Measurements from ENCODE around the gene MAP3K7CL. TPM values are rescaled to one million over a fixed set of nuclear protein-coding genes. Genes with fewer than 3 reads are reported as not detected.

Gene MAP3K7CL
- total RNA-seq, 1 donor from 2014 or later: not detected

DNA sequence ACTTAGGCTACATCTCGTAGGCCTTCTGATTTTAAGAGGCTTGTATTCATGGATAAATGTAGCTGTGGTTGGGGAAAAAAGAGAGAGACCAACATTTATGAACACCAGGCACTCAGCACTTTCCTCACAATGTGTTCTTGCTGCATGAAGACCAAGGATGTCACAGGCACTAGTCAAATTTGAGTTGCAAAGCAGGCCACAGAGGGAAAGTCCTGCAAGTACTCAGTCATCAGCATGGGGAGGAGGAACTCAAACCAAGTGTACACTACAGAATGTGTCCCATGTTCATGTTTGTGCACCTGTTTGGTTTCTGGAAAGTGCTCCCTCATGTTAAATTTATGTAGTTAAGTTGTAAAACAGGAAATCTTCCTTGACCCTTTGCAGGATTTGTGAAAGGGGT, 8.7 kb upstream of the MAP3K7CL start:
- peaks cover 4% of the 10 kb centered on the region for H3K4me1 Mint-ChIP-seq (ENCODE audit: unreplicated experiment)

DNA sequence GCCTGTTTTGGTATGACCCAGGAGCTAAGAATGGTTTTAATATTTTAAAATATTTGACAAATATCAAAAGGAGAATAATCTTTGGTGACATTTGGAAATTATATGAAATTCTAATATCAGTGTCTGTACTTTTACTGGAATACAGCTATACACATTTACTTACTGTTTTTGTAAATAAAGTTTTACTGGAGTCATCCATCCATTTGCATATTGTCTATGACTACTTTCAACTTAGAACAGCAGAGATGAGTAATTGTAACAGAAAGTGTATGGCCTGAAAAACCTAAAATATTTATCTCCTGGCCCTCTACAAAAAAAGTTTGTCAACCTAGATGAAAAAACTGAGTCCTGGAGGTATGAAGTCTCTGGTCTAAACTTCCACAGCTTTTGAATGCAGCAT, 5.8 kb upstream of the MAP3K7CL start:
- Mint-ChIP-seq H3K9me3 (peaks cover 5% of the 10 kb centered on the region), H3K27me3 (no peaks in the 10 kb centered on the region), H3K4me3 (no peak overlapping the region), H3K4me1 (ENCODE audit: unreplicated experiment) (no peaks in the 10 kb centered on the region), H3K27ac (no peak overlapping the region), H3K36me3 (no peaks in the 10 kb centered on the region)
- TF ChIP-seq, protein P1, sequence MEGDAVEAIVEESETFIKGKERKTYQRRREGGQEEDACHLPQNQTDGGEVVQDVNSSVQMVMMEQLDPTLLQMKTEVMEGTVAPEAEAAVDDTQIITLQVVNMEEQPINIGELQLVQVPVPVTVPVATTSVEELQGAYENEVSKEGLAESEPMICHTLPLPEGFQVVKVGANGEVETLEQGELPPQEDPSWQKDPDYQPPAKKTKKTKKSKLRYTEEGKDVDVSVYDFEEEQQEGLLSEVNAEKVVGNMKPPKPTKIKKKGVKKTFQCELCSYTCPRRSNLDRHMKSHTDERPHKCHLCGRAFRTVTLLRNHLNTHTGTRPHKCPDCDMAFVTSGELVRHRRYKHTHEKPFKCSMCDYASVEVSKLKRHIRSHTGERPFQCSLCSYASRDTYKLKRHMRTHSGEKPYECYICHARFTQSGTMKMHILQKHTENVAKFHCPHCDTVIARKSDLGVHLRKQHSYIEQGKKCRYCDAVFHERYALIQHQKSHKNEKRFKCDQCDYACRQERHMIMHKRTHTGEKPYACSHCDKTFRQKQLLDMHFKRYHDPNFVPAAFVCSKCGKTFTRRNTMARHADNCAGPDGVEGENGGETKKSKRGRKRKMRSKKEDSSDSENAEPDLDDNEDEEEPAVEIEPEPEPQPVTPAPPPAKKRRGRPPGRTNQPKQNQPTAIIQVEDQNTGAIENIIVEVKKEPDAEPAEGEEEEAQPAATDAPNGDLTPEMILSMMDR (conservative IDR thresholded peaks at IDR 0.05): no peak
- DNase-seq (ENCODE audit: extremely low spot score, unreplicated experiment): no peak

More for the DNA sequence above, 8.7 kb upstream of the MAP3K7CL start:
- Mint-ChIP-seq H3K36me3 (no peaks in the 10 kb centered on the region), H3K27me3 (no peaks in the 10 kb centered on the region), H3K4me3 (no peak overlapping the region), H3K9me3 (no peaks in the 10 kb centered on the region), H3K27ac (no peak overlapping the region)
- DNase-seq (ENCODE audit: extremely low spot score, unreplicated experiment): no peak
- TF ChIP-seq, protein P1 (conservative IDR thresholded peaks at IDR 0.05): no peak

DNA sequence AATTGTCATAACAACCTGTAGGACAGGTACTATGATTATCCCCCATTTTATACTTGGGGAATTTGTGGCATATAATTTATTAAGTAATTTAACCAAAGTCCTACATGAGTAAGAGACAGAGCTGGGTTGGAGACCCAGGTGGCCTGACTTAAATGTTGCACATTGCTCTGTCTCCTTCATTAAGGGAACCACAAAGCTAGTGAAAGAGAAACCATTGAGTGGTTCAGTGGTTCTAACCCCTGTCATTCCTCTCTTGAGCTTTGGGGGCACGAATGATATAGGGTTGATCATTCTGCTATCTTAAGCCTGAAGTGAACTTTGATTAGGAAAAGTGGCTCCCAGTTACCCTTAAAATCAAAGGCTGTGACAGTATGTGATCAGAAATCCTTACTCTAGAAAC, 5.3 kb upstream of the MAP3K7CL start:
- no peaks in the 10 kb centered on the region for H3K36me3 Mint-ChIP-seq
- H3K4me3 Mint-ChIP-seq: no peak overlapping the region
- no peak overlapping the region for H3K27ac Mint-ChIP-seq
- peaks cover 5% of the 10 kb centered on the region for H3K9me3 Mint-ChIP-seq
- DNase-seq (ENCODE audit: extremely low spot score, unreplicated experiment): no peak
- H3K27me3 Mint-ChIP-seq: no peaks in the 10 kb centered on the region
- TF ChIP-seq, protein P1 (conservative IDR thresholded peaks at IDR 0.05): no peak
- H3K4me1 Mint-ChIP-seq (ENCODE audit: unreplicated experiment): no peaks in the 10 kb centered on the region

DNA sequence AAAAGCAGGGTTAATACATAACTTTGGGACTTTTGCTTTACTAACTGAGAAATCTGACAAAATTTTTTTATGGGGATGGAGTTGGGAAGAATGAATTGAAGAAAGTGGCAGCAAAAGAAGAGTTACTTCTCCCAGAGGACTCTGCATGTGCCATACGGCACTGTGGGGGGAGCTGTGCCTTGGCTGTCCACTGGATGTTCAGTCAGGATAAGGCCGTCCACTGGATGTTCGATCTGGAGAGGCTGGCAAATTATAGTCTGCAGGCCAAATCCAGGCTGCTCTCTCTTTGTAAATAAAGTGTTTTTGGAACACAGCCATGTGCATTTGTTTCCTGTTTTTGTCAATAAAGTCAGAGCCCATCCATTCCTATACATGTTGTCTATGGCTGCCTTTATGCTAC, 4.5 kb upstream of the MAP3K7CL start:
- Mint-ChIP-seq H3K27ac (no peak overlapping the region), H3K9me3 (peaks cover 5% of the 10 kb centered on the region), H3K4me3 (no peak overlapping the region), H3K4me1 (ENCODE audit: unreplicated experiment) (no peaks in the 10 kb centered on the region), H3K36me3 (no peaks in the 10 kb centered on the region), H3K27me3 (no peaks in the 10 kb centered on the region)
- no peak for DNase-seq (ENCODE audit: extremely low spot score, unreplicated experiment)
- TF ChIP-seq, protein P1 (conservative IDR thresholded peaks at IDR 0.05): no peak

DNA sequence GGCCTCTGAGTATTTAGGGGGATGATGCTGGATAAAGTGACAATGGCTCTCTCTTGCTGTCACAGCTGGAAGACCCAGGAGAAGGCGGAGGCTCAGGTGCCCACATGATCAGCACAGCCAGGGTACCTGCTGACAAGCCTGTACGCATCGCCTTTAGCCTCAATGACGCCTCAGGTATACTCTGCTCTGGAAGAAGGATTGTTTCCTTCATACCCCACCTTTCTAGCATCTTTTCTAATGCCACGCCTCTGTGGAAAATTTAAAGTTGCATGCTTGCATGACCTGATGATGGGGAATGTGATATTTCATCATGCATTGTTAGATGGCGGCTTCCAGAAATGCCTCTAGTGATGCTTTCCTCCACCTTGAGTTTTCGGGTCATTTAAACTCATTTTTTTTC, 2.8 kb downstream of the MAP3K7CL start:
- TF ChIP-seq, protein P1 (conservative IDR thresholded peaks at IDR 0.05): no peak
- H3K4me1 Mint-ChIP-seq (ENCODE audit: unreplicated experiment): peaks cover 8% of the 10 kb centered on the region
- no peak for DNase-seq (ENCODE audit: extremely low spot score, unreplicated experiment)
- no peaks in the 10 kb centered on the region for H3K36me3 Mint-ChIP-seq
- peaks cover 5% of the 10 kb centered on the region for H3K9me3 Mint-ChIP-seq
- no peaks in the 10 kb centered on the region for H3K27me3 Mint-ChIP-seq
- H3K4me3 Mint-ChIP-seq: peak overlapping the region; percentile 70
- H3K27ac Mint-ChIP-seq: peak overlapping the region; percentile 97

DNA sequence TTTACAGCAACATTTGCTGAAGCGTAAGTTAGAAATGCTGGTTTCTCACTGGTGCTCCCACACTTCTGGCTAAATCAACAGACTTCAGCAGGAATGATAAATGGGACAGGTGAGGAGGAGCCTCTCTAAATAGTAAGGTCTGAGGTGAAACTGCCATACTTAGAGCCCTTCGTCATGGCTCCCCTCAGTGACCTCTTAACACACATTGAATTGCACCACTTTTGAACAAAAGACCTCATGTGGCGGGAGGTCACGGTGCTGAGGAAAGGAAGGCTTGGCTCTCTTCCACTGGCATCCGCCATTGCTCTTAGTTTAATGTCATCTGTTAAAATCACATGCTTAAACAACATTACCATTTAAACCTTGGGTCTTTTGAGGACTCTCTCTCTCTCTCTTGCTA, 3.4 kb downstream of the MAP3K7CL start:
- Mint-ChIP-seq H3K9me3 (peaks cover 5% of the 10 kb centered on the region), H3K27me3 (no peaks in the 10 kb centered on the region), H3K4me3 (peak overlapping the region; percentile 58), H3K4me1 (ENCODE audit: unreplicated experiment) (peaks cover 8% of the 10 kb centered on the region), H3K27ac (peak overlapping the region; percentile 97), H3K36me3 (no peaks in the 10 kb centered on the region)
- TF ChIP-seq, protein P1 (conservative IDR thresholded peaks at IDR 0.05): no peak
- no peak for DNase-seq (ENCODE audit: extremely low spot score, unreplicated experiment)
